DND-41 (cell line): ENCODE results near the gene GPR32.

Source experiments
- ATAC-seq: fragments of 200-7000 bp; cut with Tn5 transposase; 3 replicates; pipeline ENCODE4 v1.9.1; 2021; ENCODE audit warnings: low read depth; ENCODE audit not compliant: insufficient read depth
- DNase-seq: peaks from one replicate; pipeline ENCODE4 v3.0.0-alpha.2; 2020
- H2AFZ ChIP-seq: 2 replicates; pipeline ENCODE4 v1.6.0; 2012; ENCODE audit warnings: low read depth, low read length
- H3K27ac ChIP-seq: 2 replicates; pipeline ENCODE4 v1.5.1; 2012; ENCODE audit warnings: low read length, inconsistent platforms
- H3K27me3 ChIP-seq: fragments of 200-600 bp; sonication (generic); 2 replicates; pipeline ENCODE4 v1.6.0; 2012; ENCODE audit warnings: low read length, mild to moderate bottlenecking, inconsistent platforms; ENCODE audit not compliant: insufficient read depth, poor library complexity
- H3K36me3 ChIP-seq: 2 replicates; pipeline ENCODE4 v1.5.1; 2012; ENCODE audit warnings: low read length, inconsistent platforms; ENCODE audit not compliant: insufficient read depth
- H3K4me1 ChIP-seq: 2 replicates; pipeline ENCODE4 v1.5.1; 2012; ENCODE audit warnings: mild to moderate bottlenecking, low read length; ENCODE audit not compliant: insufficient read depth
- H3K4me2 ChIP-seq: 2 replicates; pipeline ENCODE4 v1.6.0; 2012; ENCODE audit warnings: mild to moderate bottlenecking, moderate library complexity, low read length, inconsistent platforms; ENCODE audit not compliant: insufficient read depth
- H3K4me3 ChIP-seq, 2 experiments: fragments of 200-600 bp in 1 of 2; shearing (Covaris generic) in 1 of 2; 2 replicates each; pipeline ENCODE4 v1.5.1; 2012 to 2016; ENCODE audit warnings: inconsistent platforms in 2 of 2, low read length in 2 of 2, mild to moderate bottlenecking in 2 of 2, low read depth in 1 of 2, moderate library complexity in 1 of 2
- H3K79me2 ChIP-seq: 2 replicates; pipeline ENCODE4 v1.6.0; 2012; ENCODE audit warnings: low read length, inconsistent platforms; ENCODE audit not compliant: insufficient read depth
- H3K9ac ChIP-seq: 2 replicates; pipeline ENCODE4 v1.6.0; 2012; ENCODE audit warnings: low read depth, mild to moderate bottlenecking, inconsistent platforms, low read length, moderate library complexity
- H3K9me3 ChIP-seq: 2 replicates; pipeline ENCODE4 v1.5.1; 2012; ENCODE audit warnings: low read length, moderate library complexity, mild to moderate bottlenecking, inconsistent platforms; ENCODE audit not compliant: insufficient read depth, severe bottlenecking
- H4K20me1 ChIP-seq: 2 replicates; pipeline ENCODE4 v1.6.0; 2012; ENCODE audit warnings: low read length; ENCODE audit not compliant: insufficient read depth
- CTCF ChIP-seq: IDR thresholded peaks from 2 replicates; pipeline ENCODE4 v1.5.1; 2012; ENCODE audit warnings: borderline replicate concordance, low read length, moderate library complexity, mild to moderate bottlenecking; ENCODE audit not compliant: poor library complexity, severe bottlenecking; ENCODE audit errors: extremely low read depth
- EZH2 ChIP-seq: IDR thresholded peaks from 3 replicates; pipeline ENCODE4 v1.6.1; 2012; ENCODE audit warnings: borderline replicate concordance, low read depth, mild to moderate bottlenecking, moderate library complexity, low read length, inconsistent platforms; ENCODE audit not compliant: severe bottlenecking

The GPR32 gene

GRCh38 chr19:50793558-50794065 lies 23.3 kb downstream of the GPR32 start:
- no peak overlapping the region for H3K27ac ChIP-seq
- no peak overlapping the region for H3K4me2 ChIP-seq
- no peak overlapping the region for H3K9ac ChIP-seq
- no peaks in the 10 kb centered on the region for H3K4me1 ChIP-seq
- no peaks in the 10 kb centered on the region for H3K9me3 ChIP-seq
- H4K20me1 ChIP-seq, result peaks cover 69% of the 10 kb centered on the region
- no peak overlapping the region for H3K4me3 ChIP-seq
- no peaks in the 10 kb centered on the region for H3K27me3 ChIP-seq
- DNase-seq (peak; percentile 25), ATAC-seq (0 out of 3 replicates have a peak, but pooled peaks have one; percentile 3)
- H3K36me3 ChIP-seq, result peaks cover 36% of the 10 kb centered on the region
- peaks cover 13% of the 10 kb centered on the region for H3K79me2 ChIP-seq
- TF ChIP-seq EZH2 (no peak), CTCF (no peak)
- no peak overlapping the region for H2AFZ ChIP-seq

- H3K4me1 ChIP-seq, result no peaks in the 10 kb centered on the region
- no peak overlapping the region for H3K4me3 ChIP-seq
- H3K9ac ChIP-seq, result no peak overlapping the region
- H3K9me3 ChIP-seq, result no peaks in the 10 kb centered on the region
- H3K27me3 ChIP-seq, result no peaks in the 10 kb centered on the region
- ATAC-seq (peak; percentile 16), DNase-seq (peak; percentile 51)
- peaks cover 42% of the 10 kb centered on the region for H3K36me3 ChIP-seq
- peaks cover 20% of the 10 kb centered on the region for H3K79me2 ChIP-seq
- TF ChIP-seq EZH2 (no peak), CTCF (peak; percentile 12)
- no peak overlapping the region for H3K4me2 ChIP-seq
- H3K27ac ChIP-seq, result no peak overlapping the region
- peaks cover 76% of the 10 kb centered on the region for H4K20me1 ChIP-seq
- H2AFZ ChIP-seq, result no peak overlapping the region
Observed at GRCh38 chr19:50794074-50794875, 24.0 kb downstream of the GPR32 start.

- no peaks in the 10 kb centered on the region for H3K27me3 ChIP-seq
- H3K9ac ChIP-seq, result no peak overlapping the region
- H3K4me3 ChIP-seq, result no peak overlapping the region
- H3K9me3 ChIP-seq, result no peaks in the 10 kb centered on the region
- H3K79me2 ChIP-seq, result peaks cover 28% of the 10 kb centered on the region
- DNase-seq (peak; percentile 63), ATAC-seq (peak; percentile 52)
- H2AFZ ChIP-seq, result no peak overlapping the region
- H4K20me1 ChIP-seq, result peaks cover 79% of the 10 kb centered on the region
- H3K27ac ChIP-seq, result 0 out of 2 replicates have a peak overlapping the region, but pooled peaks have one; percentile 1
- TF ChIP-seq CTCF (peak; percentile 44), EZH2 (no peak)
- peaks cover 50% of the 10 kb centered on the region for H3K36me3 ChIP-seq
- peaks cover 6% of the 10 kb centered on the region; the same call in 1 of the 2 replicates for H3K4me1 ChIP-seq
- H3K4me2 ChIP-seq, result no peak overlapping the region
Observed at GRCh38 chr19:50794876-50795663, 24.8 kb downstream of the GPR32 start.
